HEK293 (cell line): ENCODE data around the gene ICOS.

Source experiments
- CTCF ChIA-PET: fragments of 350-600 bp; formaldehyde crosslinking; extraction: SDS; loops from one replicate; lab custom pipeline; 2021; ENCODE audit warnings: antibody characterized with exemption; lab: Yijun Ruan, JAX
- POLR2A ChIA-PET: fragments of 300-600 bp; formaldehyde crosslinking; extraction: SDS; loops from one replicate; lab custom pipeline; 2020; ENCODE audit warnings: antibody characterized with exemption, inconsistent platforms; lab: Yijun Ruan, JAX
- H3K27ac ChIP-seq: fragments of 200-500 bp; sonication (Bioruptor generic); 2 replicates; pipeline ENCODE4 v1.5.1; 2014; ENCODE audit warnings: low read depth, low read length, control low read depth, inconsistent platforms; ENCODE audit errors: extremely low read depth
- H3K36me3 ChIP-seq, 2 experiments: fragments of 200-500 bp in 1 of 2; sonication (Bioruptor generic) in 1 of 2; 1 replicate in 1 of 2; 2 replicates in 1 of 2; pipeline ENCODE4 v1.5.1; 2014 to 2017; ENCODE audit warnings: inconsistent platforms in 2 of 2, low read length in 2 of 2; ENCODE audit not compliant: control insufficient read depth in 2 of 2, insufficient read depth in 1 of 2
- H3K4me1 ChIP-seq: fragments of 200-500 bp; sonication (Bioruptor generic); 2 replicates; pipeline ENCODE4 v1.5.1; 2014; ENCODE audit warnings: mild to moderate bottlenecking, low read length, inconsistent platforms; ENCODE audit not compliant: control insufficient read depth, insufficient read depth
- H3K4me3 ChIP-seq: 2 replicates; pipeline ENCODE4 v1.5.1; 2011; ENCODE audit warnings: low read depth, mild to moderate bottlenecking, control low read depth, low read length, moderate library complexity
- H3K9me3 ChIP-seq: fragments of 200-500 bp; sonication (Bioruptor generic); 2 replicates; pipeline ENCODE4 v1.5.1; 2014; ENCODE audit warnings: low read depth, low read length, inconsistent platforms; ENCODE audit not compliant: control insufficient read depth, insufficient read depth
- GLIS1 ChIP-seq: fragments of 450-650 bp; formaldehyde crosslinking; IDR thresholded peaks from 2 replicates; pipeline ENCODE4 v1.5.1; 2016; ENCODE audit warnings: missing biosample characterization, missing genetic modification characterization
- KLF17 ChIP-seq: fragments of 450-650 bp; formaldehyde crosslinking; IDR thresholded peaks from 2 replicates; pipeline ENCODE4 v1.5.1; 2016; ENCODE audit warnings: missing biosample characterization, missing genetic modification characterization
- MYNN ChIP-seq: fragments of 450-650 bp; formaldehyde crosslinking; IDR thresholded peaks from 2 replicates; pipeline ENCODE4 v1.5.1; 2016; ENCODE audit warnings: missing biosample characterization, missing genetic modification characterization, borderline replicate concordance
- SETDB1 ChIP-seq: IDR thresholded peaks from one replicate; pipeline ENCODE4 v1.6.1; 2017; ENCODE audit warnings: mild to moderate bottlenecking, low read length, moderate library complexity, mixed read lengths; ENCODE audit not compliant: insufficient read length
- SP2 ChIP-seq: fragments of 450-650 bp; formaldehyde crosslinking; IDR thresholded peaks from 2 replicates; pipeline ENCODE4 v1.5.1; 2016; ENCODE audit warnings: missing biosample characterization, missing genetic modification characterization
- SP7 ChIP-seq: fragments of 450-650 bp; formaldehyde crosslinking; IDR thresholded peaks from 2 replicates; pipeline ENCODE4 v1.5.1; 2016; ENCODE audit warnings: missing biosample characterization, missing genetic modification characterization
- ZBTB20 ChIP-seq: fragments of 450-650 bp; formaldehyde crosslinking; IDR thresholded peaks from 2 replicates; pipeline ENCODE4 v1.5.1; 2016; ENCODE audit warnings: missing biosample characterization, missing genetic modification characterization
- ZFP69B ChIP-seq: fragments of 450-650 bp; formaldehyde crosslinking; IDR thresholded peaks from 2 replicates; pipeline ENCODE4 v1.5.1; 2016; ENCODE audit warnings: missing biosample characterization, missing genetic modification characterization
- ZNF175 ChIP-seq: fragments of 450-650 bp; formaldehyde crosslinking; IDR thresholded peaks from 2 replicates; pipeline ENCODE4 v1.5.1; 2016; ENCODE audit warnings: missing biosample characterization, missing genetic modification characterization
- ZNF2 ChIP-seq: fragments of 450-650 bp; formaldehyde crosslinking; IDR thresholded peaks from 2 replicates; pipeline ENCODE4 v1.5.1; 2016; ENCODE audit warnings: missing biosample characterization, missing genetic modification characterization
- ZNF211 ChIP-seq: fragments of 450-650 bp; formaldehyde crosslinking; IDR thresholded peaks from 2 replicates; pipeline ENCODE4 v1.5.1; 2016; ENCODE audit warnings: low read depth, missing biosample characterization, missing genetic modification characterization
- ZNF221 ChIP-seq: fragments of 450-650 bp; formaldehyde crosslinking; IDR thresholded peaks from 2 replicates; pipeline ENCODE4 v1.5.1; 2017; ENCODE audit warnings: missing biosample characterization, missing genetic modification characterization, borderline replicate concordance
- ZNF248 ChIP-seq: fragments of 450-650 bp; formaldehyde crosslinking; IDR thresholded peaks from 2 replicates; pipeline ENCODE4 v1.5.1; 2017; ENCODE audit warnings: missing biosample characterization, missing genetic modification characterization
- ZNF280D ChIP-seq: fragments of 450-650 bp; formaldehyde crosslinking; IDR thresholded peaks from 2 replicates; pipeline ENCODE4 v1.5.1; 2016; ENCODE audit warnings: missing biosample characterization, missing genetic modification characterization
- ZNF488 ChIP-seq: fragments of 450-650 bp; formaldehyde crosslinking; IDR thresholded peaks from 2 replicates; pipeline ENCODE4 v1.5.1; 2016; ENCODE audit warnings: missing biosample characterization, missing genetic modification characterization
- ZNF561 ChIP-seq: fragments of 450-650 bp; IDR thresholded peaks from 2 replicates; pipeline ENCODE4 v1.5.1; 2018; ENCODE audit warnings: missing biosample characterization, missing genetic modification characterization, borderline replicate concordance
- ZNF585B ChIP-seq: fragments of 450-650 bp; formaldehyde crosslinking; IDR thresholded peaks from 2 replicates; pipeline ENCODE4 v1.5.1; 2016; ENCODE audit warnings: missing biosample characterization, missing genetic modification characterization
- ZNF654 ChIP-seq: fragments of 450-650 bp; formaldehyde crosslinking; IDR thresholded peaks from 2 replicates; pipeline ENCODE4 v1.5.1; 2016; ENCODE audit warnings: low read depth, missing biosample characterization, missing genetic modification characterization
- ZNF660 ChIP-seq: fragments of 450-650 bp; IDR thresholded peaks from 2 replicates; pipeline ENCODE4 v1.5.1; 2018; ENCODE audit warnings: missing biosample characterization, mild to moderate bottlenecking, missing genetic modification characterization
- ZNF677 ChIP-seq: fragments of 450-650 bp; IDR thresholded peaks from 2 replicates; pipeline ENCODE4 v1.5.0; 2018; ENCODE audit warnings: missing biosample characterization, mild to moderate bottlenecking, missing genetic modification characterization, moderate library complexity
- ZXDB ChIP-seq: fragments of 450-650 bp; formaldehyde crosslinking; IDR thresholded peaks from 2 replicates; pipeline ENCODE4 v1.5.1; 2016; ENCODE audit warnings: missing biosample characterization, missing genetic modification characterization
- TF ChIP-seq, protein P1 (sequence below): fragments of 450-650 bp; formaldehyde crosslinking; IDR thresholded peaks from 2 replicates; pipeline ENCODE4 v1.5.1; 2016; ENCODE audit warnings: missing biosample characterization, missing genetic modification characterization, borderline replicate concordance

ICOS gene

DNA sequence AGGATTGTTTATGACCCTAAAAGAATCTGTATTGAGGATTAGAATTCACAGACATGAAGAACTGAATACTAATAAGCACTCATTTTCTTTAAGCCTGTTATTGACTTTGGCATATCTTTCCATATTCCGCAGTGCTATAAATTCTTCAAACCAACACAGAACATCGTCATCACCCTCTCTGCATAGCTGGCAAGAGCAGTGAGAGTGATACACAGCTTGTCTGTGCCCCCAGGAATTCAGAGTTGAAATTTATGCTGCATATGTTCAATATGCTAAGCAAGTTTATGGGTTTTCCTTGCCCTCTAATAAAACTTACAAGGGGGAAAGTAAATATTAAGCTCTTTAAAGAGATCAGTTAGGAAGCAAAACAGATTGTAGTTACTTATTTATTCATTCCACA is 36.3 kb upstream of the ICOS start:
- Histone ChIP-seq H3K4me1 (no peaks in the 10 kb centered on the region), H3K4me3 (no peak overlapping the region), H3K36me3 (no peaks in the 10 kb centered on the region), H3K27ac (no peak overlapping the region), H3K9me3 (no peaks in the 10 kb centered on the region)
- ChIA-PET CTCF (interaction anchor here (1.2 to 1.3 kb wide), 2 partner anchors 9 to 11 kb away, joined by 3 to 4 read pairs; no protein-coding TSS in a partner anchor), POLR2A (no interaction called here)
- TF ChIP-seq ZNF175 (tag by site-specific recombination) (no peak), GLIS1 (tag by site-specific recombination) (peak; percentile 54)

DNA sequence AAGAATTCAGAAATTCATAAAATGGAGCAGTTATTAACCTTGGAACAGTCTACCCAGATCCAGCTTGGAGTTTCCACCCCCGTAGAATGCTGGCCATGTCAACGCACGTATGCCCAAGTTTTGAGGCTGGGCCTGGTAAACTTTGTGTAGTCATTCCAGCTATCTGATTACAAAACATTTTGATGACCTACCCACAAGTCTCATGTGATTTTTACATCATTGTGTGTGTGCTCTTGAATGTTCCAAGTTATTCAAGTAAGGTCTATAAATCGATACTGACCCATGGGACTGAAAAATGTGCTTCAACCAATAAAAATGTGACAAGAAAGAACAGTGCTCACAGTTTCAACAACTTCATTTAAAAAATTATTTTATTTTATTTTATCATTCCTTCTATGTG is 32.5 kb upstream of the ICOS start:
- H3K4me3 ChIP-seq: no peak overlapping the region
- ChIA-PET CTCF (no interaction called here), POLR2A (no interaction called here)
- no peaks in the 10 kb centered on the region for H3K36me3 ChIP-seq
- H3K4me1 ChIP-seq: no peaks in the 10 kb centered on the region
- no peaks in the 10 kb centered on the region for H3K9me3 ChIP-seq
- no peak overlapping the region for H3K27ac ChIP-seq
- TF ChIP-seq, protein P1, sequence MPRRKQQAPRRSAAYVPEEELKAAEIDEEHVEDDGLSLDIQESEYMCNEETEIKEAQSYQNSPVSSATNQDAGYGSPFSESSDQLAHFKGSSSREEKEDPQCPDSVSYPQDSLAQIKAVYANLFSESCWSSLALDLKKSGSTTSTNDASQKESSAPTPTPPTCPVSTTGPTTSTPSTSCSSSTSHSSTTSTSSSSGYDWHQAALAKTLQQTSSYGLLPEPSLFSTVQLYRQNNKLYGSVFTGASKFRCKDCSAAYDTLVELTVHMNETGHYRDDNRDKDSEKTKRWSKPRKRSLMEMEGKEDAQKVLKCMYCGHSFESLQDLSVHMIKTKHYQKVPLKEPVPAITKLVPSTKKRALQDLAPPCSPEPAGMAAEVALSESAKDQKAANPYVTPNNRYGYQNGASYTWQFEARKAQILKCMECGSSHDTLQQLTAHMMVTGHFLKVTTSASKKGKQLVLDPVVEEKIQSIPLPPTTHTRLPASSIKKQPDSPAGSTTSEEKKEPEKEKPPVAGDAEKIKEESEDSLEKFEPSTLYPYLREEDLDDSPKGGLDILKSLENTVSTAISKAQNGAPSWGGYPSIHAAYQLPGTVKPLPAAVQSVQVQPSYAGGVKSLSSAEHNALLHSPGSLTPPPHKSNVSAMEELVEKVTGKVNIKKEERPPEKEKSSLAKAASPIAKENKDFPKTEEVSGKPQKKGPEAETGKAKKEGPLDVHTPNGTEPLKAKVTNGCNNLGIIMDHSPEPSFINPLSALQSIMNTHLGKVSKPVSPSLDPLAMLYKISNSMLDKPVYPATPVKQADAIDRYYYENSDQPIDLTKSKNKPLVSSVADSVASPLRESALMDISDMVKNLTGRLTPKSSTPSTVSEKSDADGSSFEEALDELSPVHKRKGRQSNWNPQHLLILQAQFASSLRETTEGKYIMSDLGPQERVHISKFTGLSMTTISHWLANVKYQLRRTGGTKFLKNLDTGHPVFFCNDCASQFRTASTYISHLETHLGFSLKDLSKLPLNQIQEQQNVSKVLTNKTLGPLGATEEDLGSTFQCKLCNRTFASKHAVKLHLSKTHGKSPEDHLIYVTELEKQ: no peak
- no peak for TF ChIP-seq SETDB1
- TF ChIP-seq ZXDB (tag by site-specific recombination): no peak
- no peak for TF ChIP-seq ZNF248
- no peak for TF ChIP-seq ZBTB20 (tag by site-specific recombination)
- no peak for TF ChIP-seq ZNF561
- TF ChIP-seq SP2 (tag by site-specific recombination): no peak
- no peak for TF ChIP-seq ZNF677 (tag by site-specific recombination)
- no peak for TF ChIP-seq ZNF280D (tag by site-specific recombination)
- no peak for TF ChIP-seq ZNF221 (tag by site-specific recombination)
- no peak for TF ChIP-seq MYNN (tag by site-specific recombination)
- no peak for TF ChIP-seq KLF17 (tag by site-specific recombination)
- no peak for TF ChIP-seq ZNF585B (tag by site-specific recombination)
- TF ChIP-seq ZNF660 (tag by site-specific recombination): no peak
- no peak for TF ChIP-seq SP7 (tag by site-specific recombination)
- TF ChIP-seq ZNF654 (tag by site-specific recombination): no peak
- no peak for TF ChIP-seq ZNF211 (tag by site-specific recombination)
- TF ChIP-seq ZNF488: no peak
- no peak for TF ChIP-seq ZFP69B (tag by site-specific recombination)
- TF ChIP-seq ZNF2 (tag by site-specific recombination): no peak
